Measurements from ENCODE around the gene LDLRAD2. TPM values are rescaled to one million over a fixed set of nuclear protein-coding genes. Genes with fewer than 3 reads are reported as not detected.

The LDLRAD2 gene
- total RNA-seq, 1 donor: not detected

DNA sequence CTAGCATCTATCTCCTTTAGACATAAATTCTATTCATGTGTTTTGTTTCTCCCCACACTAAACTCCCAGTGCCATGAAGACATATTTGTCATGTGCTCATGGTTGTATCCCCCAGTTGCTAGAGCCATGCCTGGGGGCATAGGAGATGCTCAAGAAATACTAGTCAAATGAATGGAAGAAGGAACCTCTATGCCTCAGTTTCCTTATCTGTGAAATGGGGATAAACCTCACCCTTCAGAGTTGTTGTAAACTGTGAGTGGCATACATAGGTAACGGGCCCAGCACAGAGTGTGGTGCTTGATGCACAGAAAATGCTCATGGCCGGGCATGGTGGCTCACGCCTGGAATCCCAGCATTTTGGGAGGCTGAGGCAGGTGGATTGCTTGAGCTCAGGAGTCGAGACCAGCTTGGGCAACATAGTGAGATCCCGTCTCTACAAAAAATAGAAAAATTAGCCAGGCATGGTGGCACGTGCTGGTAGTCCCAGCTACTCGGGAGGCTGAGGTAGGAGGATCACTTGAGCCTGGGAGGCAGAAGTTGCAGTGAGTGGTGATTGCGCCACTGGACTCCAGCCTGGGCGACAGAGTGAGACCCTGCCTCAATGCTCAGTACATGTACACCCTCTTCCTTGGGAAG lies 8.7 kb downstream of the LDLRAD2 start:
- no peak overlapping the region for H3K4me3 ChIP-seq (ENCODE audit: insufficient read depth, low read length)
- TF ChIP-seq, protein P1, sequence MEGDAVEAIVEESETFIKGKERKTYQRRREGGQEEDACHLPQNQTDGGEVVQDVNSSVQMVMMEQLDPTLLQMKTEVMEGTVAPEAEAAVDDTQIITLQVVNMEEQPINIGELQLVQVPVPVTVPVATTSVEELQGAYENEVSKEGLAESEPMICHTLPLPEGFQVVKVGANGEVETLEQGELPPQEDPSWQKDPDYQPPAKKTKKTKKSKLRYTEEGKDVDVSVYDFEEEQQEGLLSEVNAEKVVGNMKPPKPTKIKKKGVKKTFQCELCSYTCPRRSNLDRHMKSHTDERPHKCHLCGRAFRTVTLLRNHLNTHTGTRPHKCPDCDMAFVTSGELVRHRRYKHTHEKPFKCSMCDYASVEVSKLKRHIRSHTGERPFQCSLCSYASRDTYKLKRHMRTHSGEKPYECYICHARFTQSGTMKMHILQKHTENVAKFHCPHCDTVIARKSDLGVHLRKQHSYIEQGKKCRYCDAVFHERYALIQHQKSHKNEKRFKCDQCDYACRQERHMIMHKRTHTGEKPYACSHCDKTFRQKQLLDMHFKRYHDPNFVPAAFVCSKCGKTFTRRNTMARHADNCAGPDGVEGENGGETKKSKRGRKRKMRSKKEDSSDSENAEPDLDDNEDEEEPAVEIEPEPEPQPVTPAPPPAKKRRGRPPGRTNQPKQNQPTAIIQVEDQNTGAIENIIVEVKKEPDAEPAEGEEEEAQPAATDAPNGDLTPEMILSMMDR (IDR thresholded peaks at IDR 0.05; ENCODE audit: extremely low read depth, low read depth, low read length): no peak
- no peaks in the 10 kb centered on the region for H3K79me2 ChIP-seq (ENCODE audit: insufficient read depth, low read length)
- H3K36me3 ChIP-seq (ENCODE audit: insufficient read depth, low read length): peaks cover 57% of the 10 kb centered on the region
- H4K20me1 ChIP-seq (ENCODE audit: insufficient read depth, low read length): peaks cover 19% of the 10 kb centered on the region
- no peak overlapping the region for H2AFZ ChIP-seq (ENCODE audit: low read length)
- H3K4me1 ChIP-seq (ENCODE audit: insufficient read depth, low read length): peaks cover 12% of the 10 kb centered on the region
- no peak overlapping the region for H3K27ac ChIP-seq (ENCODE audit: low read depth, low read length)
- H3K9me3 ChIP-seq (ENCODE audit: low read depth, low read length): no peaks in the 10 kb centered on the region
- H3K27me3 ChIP-seq (ENCODE audit: insufficient read depth, low read length): no peaks in the 10 kb centered on the region
- no peak overlapping the region for H3K4me2 ChIP-seq (ENCODE audit: insufficient read depth, low read length)
- peak; percentile 35 for DNase-seq (ENCODE audit: insufficient read length, low spot score, missing footprints)

DNA sequence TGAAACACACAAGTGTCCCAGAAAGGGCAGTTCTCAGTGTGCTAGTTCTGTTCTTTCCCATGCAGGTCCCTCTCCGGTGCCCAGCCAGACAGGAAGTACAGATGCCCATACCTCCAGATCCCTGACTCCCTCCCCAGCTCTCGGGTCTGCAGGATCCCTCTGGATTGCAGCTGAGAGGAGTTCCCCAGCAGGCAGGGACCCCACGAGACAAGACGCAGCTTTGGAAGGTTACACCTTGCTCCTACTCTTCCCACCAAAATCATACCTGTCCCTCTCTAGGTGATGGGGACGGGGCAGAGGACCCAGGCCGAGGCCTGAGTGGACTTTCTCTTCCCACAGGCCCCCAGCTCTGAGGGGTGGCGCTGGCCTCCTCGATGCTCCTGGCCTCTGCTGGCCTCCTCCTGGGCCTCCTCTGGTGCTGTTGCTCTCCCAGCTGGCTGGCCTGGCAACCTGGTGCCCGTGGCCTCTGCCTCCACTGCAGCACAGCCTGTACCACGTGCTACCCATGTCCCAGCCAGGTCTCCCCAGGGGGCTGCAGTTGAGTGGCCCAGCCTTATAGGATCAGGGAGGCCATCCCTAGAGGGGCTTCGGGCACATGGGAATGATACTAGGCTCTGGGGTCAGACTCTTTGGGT lies 9.4 kb downstream of the LDLRAD2 start:
- no peaks in the 10 kb centered on the region for H3K79me2 ChIP-seq (ENCODE audit: insufficient read depth, low read length)
- H3K4me2 ChIP-seq (ENCODE audit: insufficient read depth, low read length): no peak overlapping the region
- TF ChIP-seq, protein P1 (IDR thresholded peaks at IDR 0.05; ENCODE audit: extremely low read depth, low read depth, low read length): no peak
- H4K20me1 ChIP-seq (ENCODE audit: insufficient read depth, low read length): peaks cover 19% of the 10 kb centered on the region
- no peak overlapping the region for H3K4me3 ChIP-seq (ENCODE audit: insufficient read depth, low read length)
- peaks cover 11% of the 10 kb centered on the region for H3K4me1 ChIP-seq (ENCODE audit: insufficient read depth, low read length)
- H3K27ac ChIP-seq (ENCODE audit: low read depth, low read length): no peak overlapping the region
- H3K9me3 ChIP-seq (ENCODE audit: low read depth, low read length): no peaks in the 10 kb centered on the region
- peak; percentile 80 for DNase-seq (ENCODE audit: insufficient read length, low spot score, missing footprints)
- no peak overlapping the region for H2AFZ ChIP-seq (ENCODE audit: low read length)
- peaks cover 63% of the 10 kb centered on the region for H3K36me3 ChIP-seq (ENCODE audit: insufficient read depth, low read length)
- no peaks in the 10 kb centered on the region for H3K27me3 ChIP-seq (ENCODE audit: insufficient read depth, low read length)

DNA sequence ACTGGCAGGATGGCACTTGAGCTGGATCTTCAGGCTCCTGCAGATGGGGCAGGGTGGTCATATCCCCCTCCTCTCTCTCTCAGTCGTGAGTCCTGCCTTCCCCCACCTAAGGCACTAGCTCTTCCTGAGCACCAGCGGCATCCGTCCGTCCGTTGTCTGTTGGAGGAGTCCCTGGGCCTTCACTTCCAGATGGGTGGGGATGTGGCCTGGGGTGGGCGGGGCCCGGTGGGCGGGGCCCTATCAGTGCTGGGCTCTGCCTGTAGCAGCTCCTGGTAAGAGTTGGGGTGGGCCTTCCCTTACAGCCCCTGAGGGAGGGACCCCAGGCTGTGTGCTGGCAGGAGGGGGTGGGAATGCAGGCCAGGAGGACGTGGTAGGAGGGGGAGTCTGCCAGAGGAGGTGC lies 10.3 kb downstream of the LDLRAD2 start:
- H3K36me3 ChIP-seq (ENCODE audit: insufficient read depth, low read length): peaks cover 70% of the 10 kb centered on the region
- no peaks in the 10 kb centered on the region for H3K79me2 ChIP-seq (ENCODE audit: insufficient read depth, low read length)

More for the DNA sequence above, 10.3 kb downstream of the LDLRAD2 start:
- no peak overlapping the region for H2AFZ ChIP-seq (ENCODE audit: low read length)
- H3K4me2 ChIP-seq (ENCODE audit: insufficient read depth, low read length): no peak overlapping the region
- H3K4me3 ChIP-seq (ENCODE audit: insufficient read depth, low read length): no peak overlapping the region
- H4K20me1 ChIP-seq (ENCODE audit: insufficient read depth, low read length): peaks cover 19% of the 10 kb centered on the region
- TF ChIP-seq, protein P1 (IDR thresholded peaks at IDR 0.05; ENCODE audit: extremely low read depth, low read depth, low read length): no peak
- peak; percentile 90 for DNase-seq (ENCODE audit: insufficient read length, low spot score, missing footprints)
- no peak overlapping the region for H3K27ac ChIP-seq (ENCODE audit: low read depth, low read length)
- H3K9me3 ChIP-seq (ENCODE audit: low read depth, low read length): no peaks in the 10 kb centered on the region
- H3K4me1 ChIP-seq (ENCODE audit: insufficient read depth, low read length): peaks cover 3% of the 10 kb centered on the region
- no peaks in the 10 kb centered on the region for H3K27me3 ChIP-seq (ENCODE audit: insufficient read depth, low read length)
